ENCODE measurements around the gene SMIM28. TPM values are rescaled to one million over a fixed set of nuclear protein-coding genes. Genes with fewer than 3 reads are reported as not detected.
A peak's percentile ranks its signal among the peaks of the same experiment; 100 is the strongest.

The SMIM28 gene
- polyA plus RNA-seq, 1 donor from 2014 or later, result not detected

DNA sequence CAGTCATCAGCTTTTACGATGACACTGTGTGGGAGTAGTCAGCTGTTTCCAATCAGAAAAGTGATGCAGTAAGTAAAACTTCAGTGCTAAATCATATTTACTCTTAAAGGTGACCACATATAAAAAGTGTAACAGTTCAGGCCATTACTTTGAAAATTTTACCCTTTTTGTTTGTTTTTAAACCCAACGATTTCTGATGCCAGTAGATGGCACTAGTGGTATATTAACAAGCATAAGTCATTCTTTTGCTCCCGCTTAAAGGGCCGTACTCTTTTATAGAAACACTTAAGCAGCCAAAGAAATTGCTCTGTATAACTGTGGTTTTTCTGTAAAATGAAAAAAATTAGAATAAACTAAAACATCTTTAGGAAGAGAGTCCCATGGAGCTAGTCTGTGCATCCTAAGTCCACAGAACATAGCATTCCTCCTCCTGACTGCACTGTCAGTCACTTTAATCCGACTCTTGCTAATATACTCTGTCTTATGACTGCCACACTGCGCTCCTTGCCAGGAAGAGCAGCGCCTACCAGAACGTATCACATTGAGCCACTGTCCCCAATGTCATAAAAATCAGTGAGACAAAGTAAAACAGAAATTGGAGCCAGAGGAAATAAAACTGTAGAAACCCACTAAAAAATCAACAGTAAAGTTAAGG is 51.4 kb downstream of the SMIM28 start:
- Histone ChIP-seq H3K9me3 (ENCODE audit: low read length) (no peaks in the 10 kb centered on the region), H3K4me3 (ENCODE audit: low read length) (no peak overlapping the region), H3K9ac (ENCODE audit: low read length) (no peak overlapping the region), H4K20me1 (ENCODE audit: insufficient read depth) (no peaks in the 10 kb centered on the region), H3K36me3 (ENCODE audit: insufficient read depth, low read length) (peaks cover 5% of the 10 kb centered on the region), H3K9me2 (ENCODE audit: insufficient read depth, low read length) (no peaks in the 10 kb centered on the region), H2AFZ (ENCODE audit: low read depth, low read length) (no peak overlapping the region), H3F3A (ENCODE audit: insufficient read depth, low read length, poor library complexity, severe bottlenecking) (no peaks in the 10 kb centered on the region), H3K79me2 (replicated peaks; ENCODE audit: insufficient read depth, low read length) (no peaks in the 10 kb centered on the region), H3K27me3 (ENCODE audit: insufficient read depth, low read depth, low read length) (no peaks in the 10 kb centered on the region), H3K27ac (ENCODE audit: low read length) (no peak overlapping the region), H3K4me2 (ENCODE audit: low read length) (no peak overlapping the region)
- no peak for TF ChIP-seq POLR2AphosphoS5 (IDR thresholded peaks at IDR 0.05)
- TF ChIP-seq, protein P1, sequence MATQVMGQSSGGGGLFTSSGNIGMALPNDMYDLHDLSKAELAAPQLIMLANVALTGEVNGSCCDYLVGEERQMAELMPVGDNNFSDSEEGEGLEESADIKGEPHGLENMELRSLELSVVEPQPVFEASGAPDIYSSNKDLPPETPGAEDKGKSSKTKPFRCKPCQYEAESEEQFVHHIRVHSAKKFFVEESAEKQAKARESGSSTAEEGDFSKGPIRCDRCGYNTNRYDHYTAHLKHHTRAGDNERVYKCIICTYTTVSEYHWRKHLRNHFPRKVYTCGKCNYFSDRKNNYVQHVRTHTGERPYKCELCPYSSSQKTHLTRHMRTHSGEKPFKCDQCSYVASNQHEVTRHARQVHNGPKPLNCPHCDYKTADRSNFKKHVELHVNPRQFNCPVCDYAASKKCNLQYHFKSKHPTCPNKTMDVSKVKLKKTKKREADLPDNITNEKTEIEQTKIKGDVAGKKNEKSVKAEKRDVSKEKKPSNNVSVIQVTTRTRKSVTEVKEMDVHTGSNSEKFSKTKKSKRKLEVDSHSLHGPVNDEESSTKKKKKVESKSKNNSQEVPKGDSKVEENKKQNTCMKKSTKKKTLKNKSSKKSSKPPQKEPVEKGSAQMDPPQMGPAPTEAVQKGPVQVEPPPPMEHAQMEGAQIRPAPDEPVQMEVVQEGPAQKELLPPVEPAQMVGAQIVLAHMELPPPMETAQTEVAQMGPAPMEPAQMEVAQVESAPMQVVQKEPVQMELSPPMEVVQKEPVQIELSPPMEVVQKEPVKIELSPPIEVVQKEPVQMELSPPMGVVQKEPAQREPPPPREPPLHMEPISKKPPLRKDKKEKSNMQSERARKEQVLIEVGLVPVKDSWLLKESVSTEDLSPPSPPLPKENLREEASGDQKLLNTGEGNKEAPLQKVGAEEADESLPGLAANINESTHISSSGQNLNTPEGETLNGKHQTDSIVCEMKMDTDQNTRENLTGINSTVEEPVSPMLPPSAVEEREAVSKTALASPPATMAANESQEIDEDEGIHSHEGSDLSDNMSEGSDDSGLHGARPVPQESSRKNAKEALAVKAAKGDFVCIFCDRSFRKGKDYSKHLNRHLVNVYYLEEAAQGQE (IDR thresholded peaks at IDR 0.05; ENCODE audit: borderline replicate concordance), result no peak
- peak; percentile 94 for TF ChIP-seq SMC3 (conservative IDR thresholded peaks at IDR 0.05; ENCODE audit: poor library complexity)
- TF ChIP-seq TAF1 (IDR thresholded peaks at IDR 0.05; ENCODE audit: low read depth), result no peak
- TF ChIP-seq MXI1 (conservative IDR thresholded peaks at IDR 0.05; ENCODE audit: poor library complexity, severe bottlenecking), result no peak
- no peak for TF ChIP-seq EZH2 (IDR thresholded peaks at IDR 0.05; ENCODE audit: borderline replicate concordance, insufficient read depth, low read length, poor library complexity, severe bottlenecking)
- TF ChIP-seq RAD21 (conservative IDR thresholded peaks at IDR 0.05), result peak; percentile 92
- TF ChIP-seq EP300 (conservative IDR thresholded peaks at IDR 0.05; ENCODE audit: poor library complexity, severe bottlenecking), result no peak
- TF ChIP-seq, protein P2, sequence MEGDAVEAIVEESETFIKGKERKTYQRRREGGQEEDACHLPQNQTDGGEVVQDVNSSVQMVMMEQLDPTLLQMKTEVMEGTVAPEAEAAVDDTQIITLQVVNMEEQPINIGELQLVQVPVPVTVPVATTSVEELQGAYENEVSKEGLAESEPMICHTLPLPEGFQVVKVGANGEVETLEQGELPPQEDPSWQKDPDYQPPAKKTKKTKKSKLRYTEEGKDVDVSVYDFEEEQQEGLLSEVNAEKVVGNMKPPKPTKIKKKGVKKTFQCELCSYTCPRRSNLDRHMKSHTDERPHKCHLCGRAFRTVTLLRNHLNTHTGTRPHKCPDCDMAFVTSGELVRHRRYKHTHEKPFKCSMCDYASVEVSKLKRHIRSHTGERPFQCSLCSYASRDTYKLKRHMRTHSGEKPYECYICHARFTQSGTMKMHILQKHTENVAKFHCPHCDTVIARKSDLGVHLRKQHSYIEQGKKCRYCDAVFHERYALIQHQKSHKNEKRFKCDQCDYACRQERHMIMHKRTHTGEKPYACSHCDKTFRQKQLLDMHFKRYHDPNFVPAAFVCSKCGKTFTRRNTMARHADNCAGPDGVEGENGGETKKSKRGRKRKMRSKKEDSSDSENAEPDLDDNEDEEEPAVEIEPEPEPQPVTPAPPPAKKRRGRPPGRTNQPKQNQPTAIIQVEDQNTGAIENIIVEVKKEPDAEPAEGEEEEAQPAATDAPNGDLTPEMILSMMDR (IDR thresholded peaks at IDR 0.05; ENCODE audit: poor library complexity, severe bottlenecking), result peak; percentile 92

DNA sequence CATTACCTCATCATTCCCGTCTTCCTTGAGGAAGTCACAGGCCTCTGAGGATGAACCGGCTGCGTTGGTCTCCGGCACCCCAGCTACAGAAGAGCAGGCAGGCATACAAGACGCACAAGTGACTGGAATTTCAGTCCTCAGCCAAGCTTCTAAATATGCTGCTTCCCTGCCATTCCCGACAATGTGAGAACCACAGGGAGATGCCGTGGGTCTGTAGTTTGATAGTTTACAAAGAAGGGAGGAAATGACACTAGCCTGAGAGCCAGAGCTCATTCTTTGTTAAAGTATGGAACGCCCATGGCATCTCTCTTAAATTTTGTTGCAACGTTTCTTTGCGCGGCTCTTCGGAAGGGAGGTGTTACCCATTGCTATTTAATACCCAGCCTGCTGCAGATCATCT is 52.1 kb downstream of the SMIM28 start:
- Histone ChIP-seq H3K9ac (ENCODE audit: low read length) (no peak overlapping the region), H3K4me3 (ENCODE audit: low read length) (no peak overlapping the region), H4K20me1 (ENCODE audit: insufficient read depth) (no peaks in the 10 kb centered on the region), H3K27ac (ENCODE audit: low read length) (no peak overlapping the region), H2AFZ (ENCODE audit: low read depth, low read length) (no peak overlapping the region), H3K79me2 (replicated peaks; ENCODE audit: insufficient read depth, low read length) (no peaks in the 10 kb centered on the region), H3F3A (ENCODE audit: insufficient read depth, low read length, poor library complexity, severe bottlenecking) (no peaks in the 10 kb centered on the region), H3K9me2 (ENCODE audit: insufficient read depth, low read length) (no peaks in the 10 kb centered on the region), H3K27me3 (ENCODE audit: insufficient read depth, low read depth, low read length) (no peaks in the 10 kb centered on the region), H3K36me3 (ENCODE audit: insufficient read depth, low read length) (peaks cover 5% of the 10 kb centered on the region), H3K9me3 (ENCODE audit: low read length) (no peaks in the 10 kb centered on the region), H3K4me2 (ENCODE audit: low read length) (no peak overlapping the region)
- no peak for TF ChIP-seq SMC3 (conservative IDR thresholded peaks at IDR 0.05; ENCODE audit: poor library complexity)
- TF ChIP-seq, protein P1 (IDR thresholded peaks at IDR 0.05; ENCODE audit: borderline replicate concordance), result no peak
- no peak for TF ChIP-seq MXI1 (conservative IDR thresholded peaks at IDR 0.05; ENCODE audit: poor library complexity, severe bottlenecking)
- TF ChIP-seq EZH2 (IDR thresholded peaks at IDR 0.05; ENCODE audit: borderline replicate concordance, insufficient read depth, low read length, poor library complexity, severe bottlenecking), result no peak
- no peak for TF ChIP-seq TAF1 (IDR thresholded peaks at IDR 0.05; ENCODE audit: low read depth)
- no peak for TF ChIP-seq POLR2AphosphoS5 (IDR thresholded peaks at IDR 0.05)
- TF ChIP-seq, protein P2 (IDR thresholded peaks at IDR 0.05; ENCODE audit: poor library complexity, severe bottlenecking), result no peak
- no peak for TF ChIP-seq RAD21 (conservative IDR thresholded peaks at IDR 0.05)
- TF ChIP-seq EP300 (conservative IDR thresholded peaks at IDR 0.05; ENCODE audit: poor library complexity, severe bottlenecking), result no peak
